HepG2 (cell line): Measurements from ENCODE around the gene IQGAP2. TPM values are rescaled to one million over a fixed set of nuclear protein-coding genes. Genes with fewer than 3 reads are reported as not detected.

Source experiments
- ATAC-seq: fragments of 200-7000 bp; cut with Tn5 transposase; 3 replicates; pipeline ENCODE4 v1.9.1; 2020; ENCODE audit warnings: mild to moderate bottlenecking, moderate library complexity
- BruUV-seq: library from RNA; stranded (reverse); fragments of 400-500 nt; replicated peaks from 2 replicates; lab custom pipeline; 2021; lab: Mats Ljungman, UMichigan
- CTCF ChIA-PET: fragments of 300-600 bp; formaldehyde crosslinking; extraction: SDS; loops from one replicate; lab custom pipeline; 2021; ENCODE audit warnings: low total read pairs, inconsistent platforms, low intra/inter-chr PET ratio; lab: Yijun Ruan, JAX
- POLR2A ChIA-PET: fragments of 350-600 bp; sonication (Branson Sonifier 250); formaldehyde crosslinking; loops from one replicate; lab custom pipeline; 2020; ENCODE audit warnings: antibody characterized with exemption, inconsistent platforms; lab: Yijun Ruan, JAX
- DNase-seq: peaks from one replicate; pipeline ENCODE4 v3.0.0-alpha.2; 2015; ENCODE audit warnings: low spot score
- FAIRE-seq: peaks from 3 replicates; lab custom pipeline; 2011; peaks lifted over from hg19 to GRCh38; lab: Jason Lieb, UNC
- H2AFZ ChIP-seq: one replicate; pipeline ENCODE4 v1.6.1; 2011; ENCODE audit warnings: low read length, inconsistent platforms
- H3K27ac ChIP-seq: fragments of 300-600 bp; 3 replicates; pipeline ENCODE4 v1.8.0; 2011; ENCODE audit warnings: mixed run types, mild to moderate bottlenecking, mixed read lengths, low read length, inconsistent platforms; ENCODE audit not compliant: insufficient read depth; ENCODE audit errors: extremely low read length
- H3K27me3 ChIP-seq, 2 experiments: fragments of 200-600 bp in 1 of 2; 2 replicates in 1 of 2; 3 replicates in 1 of 2; pipeline versions ENCODE4 v1.6.0 to v1.8.0; 2011; ENCODE audit warnings: low read length in 2 of 2, mild to moderate bottlenecking in 2 of 2, moderate library complexity in 2 of 2, inconsistent platforms in 1 of 2; ENCODE audit not compliant: insufficient read depth in 2 of 2, control insufficient read depth in 1 of 2
- H3K36me3 ChIP-seq, 2 experiments: fragments of 200-600 bp in 1 of 2; replicated peaks in 1 of 2; 2 replicates in 1 of 2; 3 replicates in 1 of 2; pipeline versions ENCODE4 v1.5.1 to v1.8.0; 2011; ENCODE audit warnings: low read length in 2 of 2, inconsistent platforms in 1 of 2; ENCODE audit not compliant: insufficient read depth in 2 of 2, control insufficient read depth in 1 of 2
- H3K4me1 ChIP-seq: 2 replicates; pipeline ENCODE4 v1.5.1; 2012; ENCODE audit warnings: low read length, inconsistent platforms; ENCODE audit not compliant: insufficient read depth
- H3K4me2 ChIP-seq: 2 replicates; pipeline ENCODE4 v1.6.0; 2011; ENCODE audit warnings: low read depth, low read length, inconsistent platforms
- H3K4me3 ChIP-seq, 3 experiments: fragments of 200-600 bp in 1 of 3; sonication (generic), shearing (Covaris generic) in 1 of 3; replicated peaks in 1 of 3; 2 replicates each; pipeline ENCODE4 v1.5.1; 2011 to 2016; ENCODE audit warnings: low read length in 3 of 3, inconsistent platforms in 2 of 3, low read depth in 2 of 3, mild to moderate bottlenecking in 2 of 3, control low read depth in 1 of 3, mixed read lengths in 1 of 3; ENCODE audit not compliant: insufficient read depth in 1 of 3
- H3K79me2 ChIP-seq: one replicate; pipeline ENCODE4 v1.6.1; 2011; ENCODE audit warnings: low read length, inconsistent platforms; ENCODE audit not compliant: insufficient read depth
- H3K9ac ChIP-seq: 2 replicates; pipeline ENCODE4 v1.6.0; 2011; ENCODE audit warnings: mild to moderate bottlenecking, low read depth, low read length, inconsistent platforms; ENCODE audit not compliant: insufficient read depth
- H3K9me3 ChIP-seq: 2 replicates; pipeline ENCODE4 v1.5.1; 2012; ENCODE audit warnings: mild to moderate bottlenecking, low read length
- H4K20me1 ChIP-seq: 2 replicates; pipeline ENCODE4 v1.6.0; 2011; ENCODE audit warnings: inconsistent platforms, mild to moderate bottlenecking, low read length, moderate library complexity; ENCODE audit not compliant: insufficient read depth
- YY1 ChIP-seq: IDR thresholded peaks from 2 replicates; pipeline ENCODE4 v1.6.1; 2011; ENCODE audit warnings: low read length, low read depth, moderate library complexity, mild to moderate bottlenecking; ENCODE audit not compliant: insufficient read depth, insufficient replicate concordance
- ZFP36L1 ChIP-seq: sonication (generic); formaldehyde crosslinking; IDR thresholded peaks from 2 replicates; pipeline ENCODE4 v1.8.0; 2022; ENCODE audit warnings: mild to moderate bottlenecking, missing genetic modification reagents, moderate library complexity
- WGBS: methylation state at CpG from one replicate; pipeline ENCODE4 v1.1.6; 2017; ENCODE audit warnings: low lambda C conversion rate; 5-methylcytosine and 5-hydroxymethylcytosine counted together
- in situ Hi-C: cut with HindIII; loops from 2 replicates; pipeline ENCODE4 v1.10.0; 2017; ENCODE audit warnings: low pct_unique_long_range_greater_than_20kb; ENCODE audit not compliant: extremely low pct_ligation_motif_present
- intact Hi-C: fragments of 100-400 bp; cut with micrococcal nuclease; formaldehyde crosslinking; loops from one replicate; pipeline ENCODE4 v1.10.0; 2022; ENCODE audit not compliant: unreplicated experiment
- polyA plus RNA-seq, 8 experiments: library from polyadenylated mRNA; depleted of rRNA in 3 of 8; stranded (reverse) in 7 of 8; unstranded in 1 of 8; fragments of >200 nt; fragmentation: Illumina TruSeq in 4 of 8; extraction: Trizol in 4 of 8; gene quantifications; 2 replicates each; pipeline versions ENCODE4 v1.2.1 to v1.2.3, GENCODE V29; 2011 to 2016; ENCODE audit warnings: low read depth in 4 of 8, missing spikeins in 1 of 8, mixed read lengths in 1 of 8; ENCODE audit not compliant: insufficient read depth in 1 of 8
- total RNA-seq, 5 experiments: library from RNA; depleted of rRNA; stranded (reverse); fragments of >200 nt; fragmentation: Illumina TruSeq; extraction: Trizol; gene quantifications; 2 replicates each; pipeline ENCODE4 v1.2.3, GENCODE V29; 2016; ENCODE audit warnings: low read depth in 1 of 5
- TF ChIP-seq, protein P1 (sequence below): sonication (generic); formaldehyde crosslinking; IDR thresholded peaks from 2 replicates; pipeline ENCODE4 v1.4.0; 2020; ENCODE audit warnings: missing genetic modification reagents

IQGAP2 gene
- total and polyA plus RNA-seq, 2 of the 13 experiments (the other 11 are each of a cell fraction or from before 2014, with no cell fraction given), result 35.2 to 83.3 TPM

GRCh38 chr5:76499507-76500161, 96.5 kb downstream of the IQGAP2 start:
- no peak for DNase-seq
- no peak for FAIRE-seq
- H3K4me3 ChIP-seq, result no peak overlapping the region
- H3K4me1 ChIP-seq, result peaks cover 27% of the 10 kb centered on the region
- H3K27ac ChIP-seq, result no peak overlapping the region
- H4K20me1 ChIP-seq, result peaks cover 5% of the 10 kb centered on the region; the same call in 1 of the 2 replicates
- peaks cover 34% of the 10 kb centered on the region for H3K79me2 ChIP-seq
- ATAC-seq, result no peak
- no peak overlapping the region for H3K4me2 ChIP-seq
- ChIA-PET CTCF (no interaction called here), POLR2A (no interaction called here)
- TF ChIP-seq, protein P1, sequence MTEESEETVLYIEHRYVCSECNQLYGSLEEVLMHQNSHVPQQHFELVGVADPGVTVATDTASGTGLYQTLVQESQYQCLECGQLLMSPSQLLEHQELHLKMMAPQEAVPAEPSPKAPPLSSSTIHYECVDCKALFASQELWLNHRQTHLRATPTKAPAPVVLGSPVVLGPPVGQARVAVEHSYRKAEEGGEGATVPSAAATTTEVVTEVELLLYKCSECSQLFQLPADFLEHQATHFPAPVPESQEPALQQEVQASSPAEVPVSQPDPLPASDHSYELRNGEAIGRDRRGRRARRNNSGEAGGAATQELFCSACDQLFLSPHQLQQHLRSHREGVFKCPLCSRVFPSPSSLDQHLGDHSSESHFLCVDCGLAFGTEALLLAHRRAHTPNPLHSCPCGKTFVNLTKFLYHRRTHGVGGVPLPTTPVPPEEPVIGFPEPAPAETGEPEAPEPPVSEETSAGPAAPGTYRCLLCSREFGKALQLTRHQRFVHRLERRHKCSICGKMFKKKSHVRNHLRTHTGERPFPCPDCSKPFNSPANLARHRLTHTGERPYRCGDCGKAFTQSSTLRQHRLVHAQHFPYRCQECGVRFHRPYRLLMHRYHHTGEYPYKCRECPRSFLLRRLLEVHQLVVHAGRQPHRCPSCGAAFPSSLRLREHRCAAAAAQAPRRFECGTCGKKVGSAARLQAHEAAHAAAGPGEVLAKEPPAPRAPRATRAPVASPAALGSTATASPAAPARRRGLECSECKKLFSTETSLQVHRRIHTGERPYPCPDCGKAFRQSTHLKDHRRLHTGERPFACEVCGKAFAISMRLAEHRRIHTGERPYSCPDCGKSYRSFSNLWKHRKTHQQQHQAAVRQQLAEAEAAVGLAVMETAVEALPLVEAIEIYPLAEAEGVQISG, result no peak
- TF ChIP-seq ZFP36L1 (CRISPR knock-in tag) (no peak), YY1 (no peak)
- 94% methylated on average over 2 of the region's 2 CpGs for WGBS
- no peak overlapping the region for H2AFZ ChIP-seq
- intact Hi-C loops, result no loop called here
- H3K9ac ChIP-seq, result no peak overlapping the region
- H3K9me3 ChIP-seq, result no peaks in the 10 kb centered on the region
- no peaks in the 10 kb centered on the region for H3K27me3 ChIP-seq
- in situ Hi-C loops, result no loop called here
- BruUV-seq, result no TSS peak
- 0 out of 5 replicates have a peak, but pooled peaks cover 0 to 7% of the 10 kb centered on the region in 2 experiments for H3K36me3 ChIP-seq
